HG03439 (cell line): ENCODE results near the gene FBXO38.

Experiments used
- ATAC-seq: cut with Tn5 transposase; IDR thresholded peaks from one replicate; pipeline ENCODE4 v1.9.1; 2021; ENCODE audit warnings: mild to moderate bottlenecking, moderate library complexity; ENCODE audit not compliant: unreplicated experiment

FBXO38 gene, protein sequence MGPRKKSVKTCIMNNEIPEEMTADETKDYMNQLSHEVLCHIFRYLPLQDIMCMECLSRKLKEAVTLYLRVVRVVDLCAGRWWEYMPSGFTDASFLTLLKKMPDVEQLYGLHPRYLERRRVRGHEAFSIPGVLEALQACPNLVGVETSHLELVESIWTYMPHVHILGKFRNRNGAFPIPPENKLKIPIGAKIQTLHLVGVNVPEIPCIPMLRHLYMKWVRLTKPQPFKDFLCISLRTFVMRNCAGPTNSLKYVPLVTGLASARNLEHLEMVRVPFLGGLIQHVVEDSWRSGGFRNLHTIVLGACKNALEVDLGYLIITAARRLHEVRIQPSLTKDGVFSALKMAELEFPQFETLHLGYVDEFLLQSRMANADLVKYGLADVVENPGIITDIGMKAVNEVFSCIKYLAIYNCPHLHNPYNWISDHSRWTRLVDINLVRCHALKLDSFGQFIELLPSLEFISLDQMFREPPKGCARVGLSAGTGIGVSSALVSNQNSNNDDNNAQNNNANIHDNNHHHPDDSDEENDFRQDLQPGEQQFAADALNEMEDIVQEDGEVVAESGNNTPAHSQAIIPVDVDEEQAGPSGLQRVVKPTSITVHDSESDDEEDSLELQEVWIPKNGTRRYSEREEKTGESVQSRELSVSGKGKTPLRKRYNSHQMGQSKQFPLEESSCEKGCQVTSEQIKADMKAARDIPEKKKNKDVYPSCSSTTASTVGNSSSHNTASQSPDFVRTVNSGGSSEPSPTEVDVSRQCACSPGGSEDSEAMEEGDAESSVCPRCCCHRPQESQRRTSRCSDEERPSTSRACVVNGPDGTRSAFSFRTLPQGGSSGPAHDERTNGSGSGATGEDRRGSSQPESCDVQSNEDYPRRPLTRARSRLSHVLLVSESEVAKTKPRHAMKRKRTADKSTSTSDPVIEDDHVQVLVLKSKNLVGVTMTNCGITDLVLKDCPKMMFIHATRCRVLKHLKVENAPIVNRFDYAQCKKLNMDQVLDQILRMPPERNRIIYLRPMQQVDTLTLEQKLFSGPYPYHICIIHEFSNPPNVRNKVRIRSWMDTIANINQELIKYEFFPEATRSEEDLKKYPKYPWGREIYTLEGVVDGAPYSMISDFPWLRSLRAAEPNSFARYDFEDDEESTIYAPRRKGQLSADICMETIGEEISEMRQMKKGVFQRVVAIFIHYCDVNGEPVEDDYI

GRCh38 chr5:148383564-148384379 lies at the start of gene FBXO38:
Gene FBXO38, plus strand, starts transcription at chr5:148383958. Its CDS starts 10,819 bp downstream, at chr5:148394777.
- peak; percentile 99 for ATAC-seq

DNA sequence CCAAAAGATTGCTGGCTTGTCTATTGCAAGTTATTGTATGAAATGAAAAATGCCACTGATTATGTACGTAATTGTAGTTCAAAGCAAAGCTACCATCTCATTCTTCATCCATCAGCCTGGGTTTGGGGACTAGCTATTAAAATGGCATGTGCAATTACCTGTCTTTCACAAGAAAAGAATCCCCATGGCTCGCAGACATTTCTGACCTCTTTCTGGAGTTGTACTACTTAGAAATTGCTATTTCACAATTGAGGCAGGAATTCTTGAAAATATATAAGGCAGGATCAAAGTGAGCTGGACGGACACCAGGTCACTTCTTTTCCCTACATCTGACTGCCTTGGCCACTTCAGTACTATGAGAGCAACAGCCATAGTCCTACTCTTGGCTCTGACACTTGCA lies 48.5 kb upstream of the FBXO38 start, which contains the start of gene SPINK9:
SPINK9 (plus strand) TSS at position 301 of the 400 bp plus-strand sequence; CDS start at position 356, 55 bp downstream.
- ATAC-seq: no peak

DNA sequence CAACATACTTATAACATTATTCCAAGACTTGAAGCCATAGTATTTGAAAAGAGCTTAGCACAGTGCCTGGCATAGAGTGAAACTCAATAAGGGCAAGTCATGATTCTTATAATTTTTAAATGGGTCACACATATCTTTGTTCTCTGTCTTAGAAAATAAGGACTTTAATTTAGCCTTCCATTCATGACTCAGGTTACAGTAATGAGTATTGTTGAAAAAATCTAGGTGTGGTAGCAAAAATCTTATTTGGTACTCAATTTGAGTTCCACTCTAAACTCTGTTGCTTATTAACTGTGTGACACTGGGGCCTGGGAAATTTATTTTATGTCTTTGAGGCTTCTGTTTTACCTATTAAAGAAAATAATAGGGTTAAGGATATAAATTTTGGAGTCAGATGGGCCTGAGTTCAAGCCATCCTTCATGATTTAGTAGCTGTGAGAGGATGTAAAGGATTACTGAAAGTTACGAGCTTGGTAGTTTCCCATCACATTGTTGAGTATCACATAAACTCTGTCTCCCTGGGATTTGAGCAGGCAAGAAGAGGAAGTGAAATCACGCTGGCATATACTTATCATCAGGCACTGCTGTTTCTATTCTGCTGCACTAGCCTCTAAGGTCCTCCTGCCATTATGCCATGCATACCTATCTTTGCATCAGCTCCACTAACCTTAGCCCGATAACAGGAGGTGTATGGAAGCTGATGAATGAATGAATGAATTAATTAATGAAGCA lies 46.9 kb upstream of the FBXO38 start:
- no peak for ATAC-seq

DNA sequence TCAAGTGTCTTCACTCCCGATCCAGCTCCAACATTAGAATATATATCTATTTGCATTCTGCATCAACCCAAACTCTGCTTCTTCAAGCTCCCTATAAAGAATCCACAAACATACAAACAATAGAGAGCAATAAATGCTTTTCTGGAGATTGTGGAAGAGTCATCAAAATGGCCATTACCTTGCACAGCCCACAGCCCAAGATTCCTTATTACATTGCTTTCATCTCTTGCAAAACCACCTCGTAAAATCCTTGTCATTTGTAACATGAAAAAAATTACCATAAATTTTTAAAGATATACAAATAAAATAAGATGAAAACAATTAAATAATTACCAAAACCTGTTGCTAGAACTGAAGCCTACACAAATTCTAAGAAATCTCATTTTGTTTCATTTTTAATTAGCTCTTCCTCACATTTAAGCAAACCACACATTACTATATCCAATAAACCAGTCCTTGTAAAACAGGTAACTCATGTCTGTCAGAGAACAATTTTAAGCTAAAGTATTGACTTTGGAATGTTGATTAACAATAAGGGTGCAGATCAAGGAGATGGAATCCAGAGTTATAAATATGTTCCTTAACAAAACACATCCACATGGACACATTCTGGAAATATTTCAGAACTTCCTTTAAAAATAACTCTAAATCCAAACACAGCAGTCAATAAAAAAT lies 41.2 kb upstream of the FBXO38 start:
- no peak for ATAC-seq

DNA sequence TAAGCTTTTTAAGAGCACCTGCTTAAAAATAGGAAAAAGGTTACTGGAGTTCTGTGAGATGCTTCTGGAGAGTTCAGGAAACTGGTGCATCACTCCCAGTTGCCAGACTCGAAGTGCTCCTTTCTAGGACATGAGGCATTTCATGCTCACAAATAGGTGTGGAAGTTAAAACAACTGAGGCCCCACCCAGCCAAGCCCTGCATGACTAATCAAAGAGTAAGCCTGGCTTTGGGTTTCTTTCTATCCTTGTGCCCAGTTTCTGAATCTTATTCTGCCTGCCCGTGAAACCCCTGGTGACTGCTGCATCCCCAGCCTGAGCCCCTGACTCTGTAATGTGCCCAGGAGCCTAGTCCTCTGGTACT lies 40.7 kb upstream of the FBXO38 start:
- no peak for ATAC-seq

GRCh38 chr5:148343603-148344487 lies 39.9 kb upstream of the FBXO38 start:
- no peak for ATAC-seq

GRCh38 chr5:148347706-148348105 lies 36.1 kb upstream of the FBXO38 start:
- no peak for ATAC-seq

GRCh38 chr5:148352696-148353095 lies 31.1 kb upstream of the FBXO38 start:
- ATAC-seq: no peak

DNA sequence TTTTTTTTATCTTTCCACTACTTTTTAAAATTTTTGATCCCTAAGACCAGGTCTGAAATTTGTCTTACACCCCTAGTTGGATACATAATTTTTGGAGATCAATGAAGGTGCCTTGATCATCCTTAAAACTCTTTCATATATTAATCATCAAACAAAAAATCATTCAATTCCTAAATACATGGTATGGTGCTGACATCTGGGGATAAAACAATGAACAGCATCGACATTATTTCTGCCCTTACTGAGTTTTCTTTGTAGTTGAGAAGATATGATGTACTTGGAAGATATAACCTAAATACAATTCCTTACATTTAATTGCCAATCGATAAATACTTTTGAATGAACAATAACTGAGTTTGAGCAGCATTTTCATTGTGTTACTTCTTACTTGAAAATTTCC lies 30.1 kb upstream of the FBXO38 start:
- no peak for ATAC-seq

- ATAC-seq: no peak
Observed at GRCh38 chr5:148364343-148364742, 19.4 kb upstream of the FBXO38 start.

DNA sequence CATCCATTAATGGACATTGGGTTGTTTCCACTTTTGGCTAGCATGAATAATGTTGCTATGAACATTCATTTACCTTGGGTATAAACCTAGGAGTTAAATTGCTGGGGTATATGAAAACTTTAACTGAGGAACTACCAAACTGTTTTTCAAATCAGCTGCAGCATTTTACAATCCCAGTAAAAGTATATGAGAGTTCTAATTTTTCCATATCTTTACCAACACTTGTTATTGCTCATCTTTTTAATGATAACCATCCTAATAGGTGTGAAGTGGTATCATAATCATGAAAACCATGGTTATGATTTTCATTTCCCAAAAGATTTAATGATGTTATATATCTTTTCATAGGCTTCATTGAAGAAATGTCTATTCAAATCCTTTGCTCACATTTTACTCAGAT lies 15.5 kb upstream of the FBXO38 start:
- no peak for ATAC-seq

GRCh38 chr5:148372166-148372725 lies 11.5 kb upstream of the FBXO38 start:
- no peak for ATAC-seq

- ATAC-seq: no peak
Observed at GRCh38 chr5:148372893-148373292, 10.9 kb upstream of the FBXO38 start.

DNA sequence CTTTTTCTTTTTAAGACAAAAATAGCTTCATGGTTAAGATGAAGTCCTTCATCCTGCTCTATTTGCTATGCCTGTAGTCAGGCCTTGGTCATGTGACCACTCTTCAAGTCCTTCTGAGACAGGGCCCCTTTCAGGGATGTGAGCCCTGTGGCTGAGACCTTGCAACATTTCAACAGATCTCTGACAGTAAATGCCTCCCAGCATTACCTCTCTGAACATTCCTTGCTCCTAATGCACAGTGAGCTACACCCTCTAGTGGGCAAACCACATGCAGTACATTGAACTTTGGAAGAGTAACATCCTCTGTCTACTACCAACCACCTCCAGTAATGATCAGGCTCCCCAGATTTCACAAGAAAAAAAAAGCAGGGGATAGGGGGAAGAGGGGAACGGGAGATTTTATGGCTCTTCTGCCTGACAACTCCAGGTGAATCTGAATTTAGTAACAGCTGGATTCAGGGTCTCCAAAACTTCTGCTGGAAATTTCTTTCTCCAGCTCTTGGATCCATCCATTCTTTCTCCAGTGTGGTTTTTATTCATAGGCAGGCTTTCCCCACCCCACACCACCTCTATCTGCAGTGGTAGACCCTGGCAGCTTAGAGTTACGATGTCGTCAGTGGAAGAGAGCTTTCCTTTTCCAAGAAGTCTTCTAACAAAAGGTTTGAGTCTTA lies 8.9 kb upstream of the FBXO38 start:
- ATAC-seq: peak; percentile 82

DNA sequence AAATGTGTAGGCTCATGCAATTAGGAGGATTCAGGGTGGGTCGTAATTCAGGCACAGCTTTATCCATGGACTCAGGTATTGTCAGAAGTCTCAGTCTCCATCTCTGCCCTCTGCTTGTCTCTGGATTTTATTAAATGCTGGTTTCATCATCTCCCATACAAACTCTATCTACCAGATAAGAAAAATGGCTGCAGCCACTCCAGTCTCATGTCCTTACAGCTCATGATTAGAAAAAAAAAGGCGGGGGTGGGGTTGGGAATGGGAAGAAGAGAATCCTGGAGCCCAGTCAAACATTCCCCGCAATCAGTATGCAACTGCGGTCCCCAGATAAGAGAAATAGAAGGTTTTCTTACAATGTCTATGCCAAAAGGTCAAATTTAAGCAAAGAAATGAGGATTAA lies 7.6 kb upstream of the FBXO38 start:
- ATAC-seq: no peak

DNA sequence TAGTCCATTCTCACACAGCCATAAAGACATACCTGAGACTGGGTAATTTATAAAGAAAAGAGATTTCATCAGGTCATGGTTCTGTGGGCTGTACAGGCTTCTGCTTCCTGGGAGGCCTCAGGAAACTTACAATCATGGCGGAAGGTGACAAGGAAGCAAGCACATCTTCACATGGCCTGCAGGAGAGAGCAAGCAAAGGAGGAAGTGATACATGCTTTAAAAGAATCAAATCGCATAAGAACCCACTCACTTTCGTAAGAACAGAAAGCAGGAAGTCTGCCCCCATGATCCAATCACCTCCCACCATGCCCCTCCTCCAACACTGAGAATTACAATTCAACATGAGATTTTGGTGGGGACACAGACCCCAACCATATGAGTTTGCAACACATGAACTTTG lies 5.1 kb upstream of the FBXO38 start:
- ATAC-seq: no peak

DNA sequence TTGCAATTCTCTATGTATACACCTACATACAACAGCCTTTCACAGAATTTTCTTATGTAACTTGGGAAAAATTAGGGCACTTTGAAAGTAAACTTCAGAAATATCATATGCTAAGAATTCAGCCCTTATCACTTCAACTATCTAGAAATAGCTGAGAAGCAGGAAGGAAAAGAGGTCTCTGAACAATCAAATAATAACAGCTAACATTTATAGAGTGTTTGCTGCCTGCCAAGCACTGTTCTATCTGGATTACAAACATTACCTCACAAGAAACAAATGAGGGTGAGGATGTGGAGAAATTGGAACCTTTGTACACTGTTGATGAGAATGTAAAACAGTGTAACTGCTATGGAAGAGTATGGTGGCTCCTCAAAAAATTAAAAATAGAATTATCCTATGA lies 4.4 kb upstream of the FBXO38 start:
- no peak for ATAC-seq
